Mucosa of descending colon (tissue), 3 donors: ENCODE measurements around the gene MRPL58. TPM values are rescaled to one million over a fixed set of nuclear protein-coding genes. Genes with fewer than 3 reads are reported as not detected.

Source experiments
- ATAC-seq: fragments of 200-7000 bp; cut with Tn5 transposase; one replicate; pipeline ENCODE4 v1.9.1; 2020; ENCODE audit warnings: mild to moderate bottlenecking, moderate library complexity
- DNase-seq, 3 donors: peaks; one replicate each; pipeline ENCODE4 v3.0.0-alpha.2; 2020
- H3K36me3 ChIP-seq: fragments of 200-600 bp; one replicate; pipeline ENCODE4 v1.8.0; 2021; ENCODE audit warnings: low read depth, mild to moderate bottlenecking
- H3K4me1 ChIP-seq: fragments of 200-600 bp; one replicate; pipeline ENCODE4 v1.8.0; 2021; ENCODE audit warnings: low read depth, mild to moderate bottlenecking
- H3K4me3 ChIP-seq: fragments of 200-600 bp; one replicate; pipeline ENCODE4 v1.8.0; 2021; ENCODE audit warnings: mild to moderate bottlenecking
- H3K9me3 ChIP-seq: fragments of 200-600 bp; one replicate; pipeline ENCODE4 v1.8.0; 2021; ENCODE audit warnings: mild to moderate bottlenecking
- CTCF ChIP-seq: fragments of 200-600 bp; IDR thresholded peaks from one replicate; pipeline ENCODE4 v1.8.0; 2022; ENCODE audit warnings: antibody characterized with exemption, mild to moderate bottlenecking
- intact Hi-C, 2 donors: fragments of 100-400 bp; cut with DNase I in 1 of 2; cut with micrococcal nuclease in 1 of 2; formaldehyde crosslinking; loops; one replicate each; pipeline versions ENCODE4 v1.11.0 to v1.11.1; 2022; cut with DNase I, micrococcal nuclease
- total RNA-seq, 3 donors: library from RNA; stranded (reverse); fragmentation: NEBNext Ultra II Directional in 2 of 3; extraction: Animal tissue kit (Norgen Biotek cat#: 25700) in 2 of 3; gene quantifications; one replicate each; pipeline versions ENCODE4 v1.2.1 to v1.2.4, GENCODE V29; 2021 to 2023
- donor health status: DM: no; HTN: no; CAD: no; lungs with moderate emphysema.
- donor health status: DM: no; HTN: no; CAD: no.
- donor health status: DM: no; HTN: yes; CAD: no.

The MRPL58 gene
- total RNA-seq, 3 donors from 2014 or later: 24.7 to 32.9 (median 25.4) TPM

GRCh38 chr17:75049057-75049456, 36.6 kb downstream of the MRPL58 start:
- intact Hi-C loops: no loop called here
- DNase-seq (no peak), ATAC-seq (no peak)
- no peaks in the 10 kb centered on the region for H3K9me3 ChIP-seq
- peaks cover 16% of the 10 kb centered on the region for H3K4me1 ChIP-seq
- TF ChIP-seq CTCF: no peak
- no peak overlapping the region for H3K4me3 ChIP-seq
- H3K36me3 ChIP-seq: no peaks in the 10 kb centered on the region

GRCh38 chr17:75049706-75050105, 37.2 kb downstream of the MRPL58 start:
- Histone ChIP-seq H3K4me3 (no peak overlapping the region), H3K9me3 (no peaks in the 10 kb centered on the region), H3K36me3 (no peaks in the 10 kb centered on the region), H3K4me1 (peaks cover 16% of the 10 kb centered on the region)
- ATAC-seq (no peak), DNase-seq (no peak)
- intact Hi-C loops: no loop called here
- no peak for TF ChIP-seq CTCF

- Histone ChIP-seq H3K36me3 (no peaks in the 10 kb centered on the region), H3K4me3 (no peak overlapping the region), H3K9me3 (no peaks in the 10 kb centered on the region), H3K4me1 (peaks cover 11% of the 10 kb centered on the region)
- intact Hi-C loops: no loop called here
- DNase-seq (no peak), ATAC-seq (no peak)
- no peak for TF ChIP-seq CTCF
These were observed 39.5 kb downstream of the MRPL58 start for GRCh38 chr17:75051941-75052340.

GRCh38 chr17:75059369-75060345, 47.2 kb downstream of the MRPL58 start:
- intact Hi-C loops: no loop called here
- peaks cover 4% of the 10 kb centered on the region for H3K36me3 ChIP-seq

GRCh38 chr17:75060434-75061054, 48.1 kb downstream of the MRPL58 start:
- Histone ChIP-seq H3K9me3 (no peaks in the 10 kb centered on the region), H3K36me3 (peaks cover 4% of the 10 kb centered on the region), H3K4me3 (no peak overlapping the region), H3K4me1 (no peaks in the 10 kb centered on the region)
- no peak for TF ChIP-seq CTCF
- intact Hi-C loops: no loop called here
- DNase-seq (no peak), ATAC-seq (no peak)

More at GRCh38 chr17:75059369-75060345, 47.2 kb downstream of the MRPL58 start:
- H3K9me3 ChIP-seq: no peaks in the 10 kb centered on the region
- no peak for TF ChIP-seq CTCF
- H3K4me3 ChIP-seq: no peak overlapping the region
- ATAC-seq (peak; percentile 78), DNase-seq (no peak)
- H3K4me1 ChIP-seq: no peaks in the 10 kb centered on the region
